CD4-positive, alpha-beta T cell (primary cell): ENCODE measurements around the gene SPATS2L. TPM values are rescaled to one million over a fixed set of nuclear protein-coding genes. Genes with fewer than 3 reads are reported as not detected.

Experiments
- ATAC-seq: fragments of 200-7000 bp; cut with Tn5 transposase; one replicate; pipeline ENCODE4 v1.10.0; 2022; ENCODE audit warnings: mild to moderate bottlenecking; ENCODE audit not compliant: poor library complexity
- CTCF ChIA-PET: fragments of 350-600 bp; sonication (Branson Sonifier 250); formaldehyde crosslinking; loops from one replicate; lab custom pipeline; 2021; ENCODE audit warnings: antibody characterized with exemption, inconsistent platforms; lab: Charles Lee
- POLR2A ChIA-PET: fragments of 350-600 bp; sonication (Branson Sonifier 250); formaldehyde crosslinking; loops from one replicate; lab custom pipeline; 2021; ENCODE audit warnings: antibody characterized with exemption, inconsistent platforms; lab: Charles Lee
- DNase-seq, 14 experiments: peaks; one replicate each; pipeline ENCODE4 v3.0.0-alpha.2; 2013 to 2020; ENCODE audit warnings: mixed read lengths in 2 of 14
- H3K27ac ChIP-seq, 2 donors: one replicate each; pipeline versions ENCODE4 v1.5.1 to v1.7.0; 2013; ENCODE audit warnings: low read length in 2 of 2, low read depth in 1 of 2, mild to moderate bottlenecking in 1 of 2
- H3K27me3 ChIP-seq, 2 experiments: 1 replicate in 1 of 2; 2 replicates in 1 of 2; pipeline versions ENCODE4 v1.6.1 to v1.7.0; 2013; ENCODE audit warnings: low read length in 2 of 2, control low read depth in 1 of 2, mild to moderate bottlenecking in 1 of 2, moderate library complexity in 1 of 2; ENCODE audit not compliant: insufficient read depth in 2 of 2, control insufficient read depth in 1 of 2
- H3K36me3 ChIP-seq: one replicate; pipeline ENCODE4 v1.6.1; 2013; ENCODE audit warnings: low read length, control low read depth; ENCODE audit not compliant: insufficient read depth
- H3K4me1 ChIP-seq: one replicate; pipeline ENCODE4 v1.6.1; 2013; ENCODE audit warnings: low read length, control low read depth; ENCODE audit not compliant: insufficient read depth
- H3K4me3 ChIP-seq: one replicate; pipeline ENCODE4 v1.5.1; 2013; ENCODE audit warnings: mild to moderate bottlenecking, low read length, moderate library complexity
- H3K9me3 ChIP-seq, 2 experiments: 1 replicate in 1 of 2; 2 replicates in 1 of 2; pipeline versions ENCODE4 v1.6.1 to v1.7.0; 2013; ENCODE audit warnings: low read length in 2 of 2, mild to moderate bottlenecking in 2 of 2, control low read depth in 1 of 2, moderate library complexity in 1 of 2; ENCODE audit not compliant: control insufficient read depth in 1 of 2, insufficient read depth in 1 of 2
- H3K27ac Mint-ChIP-seq: one replicate; pipeline ENCODE4 v1.8.0; 2020; ENCODE audit warnings: mixed read lengths
- H3K27me3 Mint-ChIP-seq: one replicate; pipeline ENCODE4 v1.8.0; 2021; ENCODE audit warnings: mixed read lengths
- H3K36me3 Mint-ChIP-seq: one replicate; pipeline ENCODE4 v1.8.0; 2021; ENCODE audit warnings: low read depth, mixed read lengths
- H3K4me1 Mint-ChIP-seq: one replicate; pipeline ENCODE4 v1.8.0; 2021; ENCODE audit warnings: low read depth, mixed read lengths
- H3K4me3 Mint-ChIP-seq: one replicate; pipeline ENCODE4 v1.8.0; 2020; ENCODE audit warnings: mild to moderate bottlenecking, mixed read lengths
- H3K9me3 Mint-ChIP-seq: one replicate; pipeline ENCODE4 v1.8.0; 2020; ENCODE audit warnings: mixed read lengths
- intact Hi-C, 2 experiments: fragments of 100-400 bp; cut with DNase I in 1 of 2; cut with micrococcal nuclease in 1 of 2; formaldehyde crosslinking; loops; one replicate each; pipeline versions ENCODE4 v1.15.1 to v1.9.0; 2023 to 2025; cut with DNase I, micrococcal nuclease
- total RNA-seq, 174 experiments: library from RNA in 2 of 174; stranded (reverse) in 2 of 174; gene quantifications; one replicate each; pipeline ENCODE4 v1.2.3 and lab custom pipeline; 2021 to 2026
- TF ChIP-seq, protein P1 (sequence below): fragments of 200-600 bp; IDR thresholded peaks from one replicate; pipeline ENCODE4 v1.8.0; 2022; ENCODE audit warnings: antibody characterized with exemption, mild to moderate bottlenecking

SPATS2L gene
- total RNA-seq, 2 experiments from 2014 or later = 4.0 to 4.4 TPM

- DNase-seq (no peak), ATAC-seq (no peak)
- Histone ChIP-seq H3K36me3 (no peaks in the 10 kb centered on the region), H3K27ac (no peak overlapping the region), H3K27me3 (no peaks in the 10 kb centered on the region), H3K4me1 (no peaks in the 10 kb centered on the region), H3K9me3 (no peaks in the 10 kb centered on the region), H3K4me3 (no peak overlapping the region)
- Mint-ChIP-seq H3K27me3 (no peaks in the 10 kb centered on the region), H3K9me3 (no peaks in the 10 kb centered on the region), H3K36me3 (no peaks in the 10 kb centered on the region), H3K4me1 (no peaks in the 10 kb centered on the region), H3K4me3 (no peak overlapping the region), H3K27ac (no peak overlapping the region)
- POLR2A ChIA-PET = no interaction called here
- intact Hi-C loops = no loop called here
- TF ChIP-seq, protein P1, sequence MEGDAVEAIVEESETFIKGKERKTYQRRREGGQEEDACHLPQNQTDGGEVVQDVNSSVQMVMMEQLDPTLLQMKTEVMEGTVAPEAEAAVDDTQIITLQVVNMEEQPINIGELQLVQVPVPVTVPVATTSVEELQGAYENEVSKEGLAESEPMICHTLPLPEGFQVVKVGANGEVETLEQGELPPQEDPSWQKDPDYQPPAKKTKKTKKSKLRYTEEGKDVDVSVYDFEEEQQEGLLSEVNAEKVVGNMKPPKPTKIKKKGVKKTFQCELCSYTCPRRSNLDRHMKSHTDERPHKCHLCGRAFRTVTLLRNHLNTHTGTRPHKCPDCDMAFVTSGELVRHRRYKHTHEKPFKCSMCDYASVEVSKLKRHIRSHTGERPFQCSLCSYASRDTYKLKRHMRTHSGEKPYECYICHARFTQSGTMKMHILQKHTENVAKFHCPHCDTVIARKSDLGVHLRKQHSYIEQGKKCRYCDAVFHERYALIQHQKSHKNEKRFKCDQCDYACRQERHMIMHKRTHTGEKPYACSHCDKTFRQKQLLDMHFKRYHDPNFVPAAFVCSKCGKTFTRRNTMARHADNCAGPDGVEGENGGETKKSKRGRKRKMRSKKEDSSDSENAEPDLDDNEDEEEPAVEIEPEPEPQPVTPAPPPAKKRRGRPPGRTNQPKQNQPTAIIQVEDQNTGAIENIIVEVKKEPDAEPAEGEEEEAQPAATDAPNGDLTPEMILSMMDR = no peak
- CTCF ChIA-PET = no interaction called here
Measured at GRCh38 chr2:200360364-200360763, 53.9 kb downstream of the SPATS2L start.

GRCh38 chr2:200362202-200362917 lies 55.9 kb downstream of the SPATS2L start:
- Mint-ChIP-seq H3K4me3 (no peak overlapping the region), H3K4me1 (no peaks in the 10 kb centered on the region), H3K27ac (no peak overlapping the region), H3K36me3 (no peaks in the 10 kb centered on the region), H3K27me3 (no peaks in the 10 kb centered on the region), H3K9me3 (no peaks in the 10 kb centered on the region)
- POLR2A ChIA-PET = no interaction called here
- no peak for ATAC-seq
- Histone ChIP-seq H3K4me3 (no peak overlapping the region), H3K9me3 (no peaks in the 10 kb centered on the region), H3K36me3 (no peaks in the 10 kb centered on the region), H3K27ac (no peak overlapping the region), H3K4me1 (no peaks in the 10 kb centered on the region), H3K27me3 (no peaks in the 10 kb centered on the region)
- CTCF ChIA-PET = interaction anchor here (1.4 kb wide), 1 partner anchor 11 kb away, joined by 3 read pairs; no protein-coding TSS in a partner anchor
- TF ChIP-seq, protein P1 = no peak
- intact Hi-C loops = no loop called here
- DNase-seq = no peak

GRCh38 chr2:200363279-200363678 lies 56.8 kb downstream of the SPATS2L start:
- H3K27me3 Mint-ChIP-seq = no peaks in the 10 kb centered on the region
- H3K4me3 Mint-ChIP-seq = no peak overlapping the region
- TF ChIP-seq, protein P1 = no peak
- no peaks in the 10 kb centered on the region for H3K9me3 Mint-ChIP-seq
- no peaks in the 10 kb centered on the region for H3K4me1 Mint-ChIP-seq
- CTCF ChIA-PET = interaction anchor here (1.2 to 1.4 kb wide), 2 partner anchors 10 to 35 kb away, joined by 3 to 4 read pairs; no protein-coding TSS in a partner anchor
- DNase-seq (no peak), ATAC-seq (no peak)
- intact Hi-C loops = no loop called here
- Histone ChIP-seq H3K4me3 (no peak overlapping the region), H3K27me3 (no peaks in the 10 kb centered on the region), H3K27ac (no peak overlapping the region), H3K36me3 (no peaks in the 10 kb centered on the region), H3K9me3 (no peaks in the 10 kb centered on the region), H3K4me1 (no peaks in the 10 kb centered on the region)
- no peaks in the 10 kb centered on the region for H3K36me3 Mint-ChIP-seq
- POLR2A ChIA-PET = no interaction called here
- no peak overlapping the region for H3K27ac Mint-ChIP-seq
